SK-N-SH (cell line): ENCODE measurements around the gene P3H2. TPM values are rescaled to one million over a fixed set of nuclear protein-coding genes. Genes with fewer than 3 reads are reported as not detected.
"Not testable (repeated sequence)": the region's sequence is repeated elsewhere in the genome, so short reads cannot be mapped to it uniquely, and the experiment has no call there.

Experiments
- CTCF ChIA-PET: fragments of 300-600, 350-600 bp; formaldehyde crosslinking; extraction: SDS; loops from one replicate; lab custom pipeline; 2021; lab: Yijun Ruan, JAX
- POLR2A ChIA-PET: fragments of 350-600 bp; sonication (Branson Sonifier 250); formaldehyde crosslinking; extraction: SDS; loops from one replicate; lab custom pipeline; 2020; ENCODE audit warnings: antibody characterized with exemption, inconsistent platforms; lab: Yijun Ruan, JAX
- DNase-seq: peaks from one replicate; pipeline ENCODE4 v3.0.0; 2012
- H2AFZ ChIP-seq: fragments of 200-600 bp; sonication (generic); 2 replicates; pipeline ENCODE4 v1.8.1; 2016; ENCODE audit warnings: antibody characterized with exemption, mild to moderate bottlenecking, low read depth
- H3F3A ChIP-seq: fragments of 200-600 bp; sonication (generic); replicated peaks from 2 replicates; pipeline ENCODE3; 2016; ENCODE audit warnings: antibody characterized with exemption, mild to moderate bottlenecking; ENCODE audit not compliant: insufficient read depth
- H3K27ac ChIP-seq, 2 experiments: fragments of 200-500 bp in 1 of 2; fragments of 200-600 bp in 1 of 2; sonication (Bioruptor generic) in 1 of 2; sonication (generic), shearing (Covaris generic) in 1 of 2; 2 replicates each; pipeline versions ENCODE4 v1.5.1 to v1.6.1; 2014 to 2016; ENCODE audit warnings: low read depth in 2 of 2, inconsistent platforms in 1 of 2, low read length in 1 of 2, mild to moderate bottlenecking in 1 of 2, mixed read lengths in 1 of 2
- H3K27me3 ChIP-seq: fragments of 200-600 bp; sonication (generic), shearing (Covaris generic); 2 replicates; pipeline ENCODE4 v1.6.1; 2016; ENCODE audit warnings: mixed run types; ENCODE audit not compliant: insufficient read depth
- H3K36me3 ChIP-seq, 2 experiments: fragments of 200-500 bp in 1 of 2; fragments of 200-600 bp in 1 of 2; sonication (Bioruptor generic) in 1 of 2; sonication (generic) in 1 of 2; replicated peaks in 1 of 2; 2 replicates each; pipeline versions ENCODE3 to v1.5.1; 2014 to 2016; ENCODE audit warnings: low read length in 1 of 2, mild to moderate bottlenecking in 1 of 2; ENCODE audit not compliant: insufficient read depth in 2 of 2, control insufficient read depth in 1 of 2
- H3K4me1 ChIP-seq, 2 experiments: fragments of 200-500 bp in 1 of 2; fragments of 200-600 bp in 1 of 2; sonication (Bioruptor generic) in 1 of 2; sonication (generic), shearing (Covaris generic) in 1 of 2; 2 replicates each; pipeline versions ENCODE4 v1.5.1 to v1.6.1; 2014 to 2016; ENCODE audit warnings: low read depth in 1 of 2, low read length in 1 of 2, mixed run types in 1 of 2; ENCODE audit not compliant: insufficient read depth in 2 of 2, control insufficient read depth in 1 of 2
- H3K4me2 ChIP-seq: fragments of 200-600 bp; sonication (generic), shearing (Covaris generic); 2 replicates; pipeline ENCODE4 v1.6.1; 2017; ENCODE audit warnings: mixed run types
- H3K4me3 ChIP-seq, 2 experiments: fragments of 200-500 bp in 1 of 2; fragments of 200-600 bp in 1 of 2; sonication (Bioruptor generic) in 1 of 2; sonication (generic), shearing (Covaris generic) in 1 of 2; 2 replicates each; pipeline versions ENCODE4 v1.5.1 to v1.8.1; 2014 to 2016; ENCODE audit warnings: low read depth in 2 of 2, inconsistent platforms in 1 of 2, low read length in 1 of 2, mild to moderate bottlenecking in 1 of 2, mixed read lengths in 1 of 2, moderate library complexity in 1 of 2
- H3K79me2 ChIP-seq: fragments of 200-600 bp; sonication (generic); 2 replicates; pipeline ENCODE4 v1.8.1; 2017; ENCODE audit warnings: mild to moderate bottlenecking; ENCODE audit not compliant: insufficient read depth
- H3K9ac ChIP-seq: fragments of 200-600 bp; sonication (generic); 2 replicates; pipeline ENCODE4 v1.6.1; 2017; ENCODE audit warnings: mixed run types
- H3K9me2 ChIP-seq: fragments of 200-600 bp; sonication (generic); 2 replicates; pipeline ENCODE4 v1.6.1; 2017; ENCODE audit warnings: mixed run types
- H3K9me3 ChIP-seq: fragments of 200-600 bp; sonication (generic); 2 replicates; pipeline ENCODE4 v1.6.1; 2017; ENCODE audit warnings: mixed run types, mild to moderate bottlenecking, moderate library complexity
- H4K20me1 ChIP-seq: fragments of 200-600 bp; sonication (generic); 2 replicates; pipeline ENCODE4 v1.6.1; 2017; ENCODE audit warnings: mild to moderate bottlenecking, mixed run types; ENCODE audit not compliant: insufficient read depth
- CHD2 ChIP-seq: fragments of 150-350 bp; IDR thresholded peaks from 2 replicates; pipeline ENCODE4 v1.6.1; 2018; ENCODE audit warnings: low read length; ENCODE audit not compliant: partially characterized antibody
- ELF1 ChIP-seq: IDR thresholded peaks from 2 replicates; pipeline ENCODE4 v1.4.0; 2012
- EP300 ChIP-seq, 2 experiments: IDR thresholded peaks; 2 replicates each; pipeline versions ENCODE4 v1.4.0 to v1.6.1; 2012; ENCODE audit warnings: borderline replicate concordance in 1 of 2, low read depth in 1 of 2, low read length in 1 of 2
- EZH2phosphoT487 ChIP-seq: fragments of 200-600 bp; sonication (generic); IDR thresholded peaks from 2 replicates; pipeline ENCODE4 v1.6.1; 2017; ENCODE audit warnings: low read depth, mixed run types, mild to moderate bottlenecking, antibody characterized with exemption, moderate library complexity, borderline replicate concordance
- GATA2 ChIP-seq: sonication (generic); formaldehyde crosslinking; IDR thresholded peaks from 2 replicates; pipeline ENCODE4 v1.5.0; 2020; ENCODE audit warnings: mild to moderate bottlenecking, missing genetic modification reagents
- JUND ChIP-seq: IDR thresholded peaks from 2 replicates; pipeline ENCODE4 v1.4.0; 2012
- MXI1 ChIP-seq: IDR thresholded peaks from 2 replicates; pipeline ENCODE4 v1.6.1; 2012; ENCODE audit warnings: mild to moderate bottlenecking, low read depth, low read length, improper control_type of control experiment
- NRF1 ChIP-seq: IDR thresholded peaks from 2 replicates; pipeline ENCODE4 v1.6.1; 2012; ENCODE audit warnings: low read depth, mild to moderate bottlenecking, low read length
- POLR2AphosphoS5 ChIP-seq: IDR thresholded peaks from 2 replicates; pipeline ENCODE4 v1.6.1; 2012; ENCODE audit warnings: low read depth, low read length
- RFX5 ChIP-seq: IDR thresholded peaks from 2 replicates; pipeline ENCODE4 v1.6.1; 2012; ENCODE audit warnings: mild to moderate bottlenecking, improper control_type of control experiment, low read length
- RXRA ChIP-seq: IDR thresholded peaks from 2 replicates; pipeline ENCODE4 v1.4.0; 2012; ENCODE audit warnings: low read depth, mild to moderate bottlenecking, borderline replicate concordance
- TAF1 ChIP-seq: IDR thresholded peaks from 2 replicates; pipeline ENCODE4 v1.6.1; 2012; ENCODE audit warnings: low read depth, mild to moderate bottlenecking, low read length, moderate library complexity, borderline replicate concordance
- TEAD4 ChIP-seq: IDR thresholded peaks from 2 replicates; pipeline ENCODE4 v1.4.0; 2012; ENCODE audit warnings: mild to moderate bottlenecking, borderline replicate concordance; ENCODE audit not compliant: insufficient read depth
- WGBS: methylation state at CpG from one replicate; pipeline ENCODE4 v1.1.6; 2017; ENCODE audit warnings: low lambda C conversion rate; 5-methylcytosine and 5-hydroxymethylcytosine counted together
- polyA plus RNA-seq, 3 experiments: library from polyadenylated mRNA; depleted of rRNA; stranded (reverse); fragments of >200 nt; gene quantifications; 2 replicates each; pipeline ENCODE4 v1.2.3, GENCODE V29; 2012
- TF ChIP-seq, protein P1 (sequence below): fragments of 150-350 bp; IDR thresholded peaks from 2 replicates; pipeline ENCODE4 v1.6.1; 2017; ENCODE audit warnings: antibody characterized with exemption, low read length, low read depth, borderline replicate concordance
- TF ChIP-seq, protein P2 (sequence below): fragments of 200-600 bp; sonication (generic); IDR thresholded peaks from 2 replicates; pipeline ENCODE4 v1.6.1; 2017; ENCODE audit warnings: antibody characterized with exemption, mild to moderate bottlenecking, moderate library complexity
- TF ChIP-seq, protein P3 (sequence below): IDR thresholded peaks from 2 replicates; pipeline ENCODE4 v1.4.0; 2012; ENCODE audit warnings: low read depth, borderline replicate concordance
- TF ChIP-seq, protein P4 (sequence below): fragments of 150-350 bp; IDR thresholded peaks from 2 replicates; pipeline ENCODE4 v1.6.1; 2016; ENCODE audit warnings: mild to moderate bottlenecking, low read depth, low read length

P3H2 gene
- polyA plus RNA-seq, 1 of the 3 experiments (the other 2 are of a cell fraction), result 2.8 TPM

DNA sequence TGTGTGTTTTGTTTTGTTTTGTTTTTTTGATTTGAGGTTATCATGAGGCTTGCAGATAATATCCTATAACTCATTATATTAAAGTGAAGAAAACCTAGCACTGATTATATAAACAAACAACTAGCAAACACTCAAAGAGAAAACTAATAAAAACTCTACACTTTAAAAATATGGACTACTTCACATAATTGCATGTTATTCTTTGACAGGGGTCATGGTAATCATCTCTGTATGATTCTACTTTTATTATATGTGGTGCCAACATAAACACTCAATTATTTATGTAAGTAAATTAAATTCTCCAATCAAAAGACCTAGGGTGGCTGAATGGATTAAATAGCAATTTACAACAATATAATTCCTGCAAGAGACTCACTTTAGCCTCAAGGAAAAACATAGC lies 44.6 kb upstream of the P3H2 start:
- Histone ChIP-seq H4K20me1 (no peaks in the 10 kb centered on the region), H3K4me3 (no peak overlapping the region), H3K9ac (no peak overlapping the region), H3F3A (no peaks in the 10 kb centered on the region), H3K79me2 (no peaks in the 10 kb centered on the region), H3K4me1 (no peaks in the 10 kb centered on the region), H3K9me3 (no peaks in the 10 kb centered on the region), H3K27ac (no peak overlapping the region), H3K4me2 (no peak overlapping the region), H2AFZ (no peak overlapping the region)
- no peak for DNase-seq
- TF ChIP-seq MXI1 (no peak), ELF1 (no peak), TAF1 (no peak), TEAD4 (no peak), GATA2 (CRISPR knock-in tag) (no peak), NRF1 (no peak)
- TF ChIP-seq, protein P1, sequence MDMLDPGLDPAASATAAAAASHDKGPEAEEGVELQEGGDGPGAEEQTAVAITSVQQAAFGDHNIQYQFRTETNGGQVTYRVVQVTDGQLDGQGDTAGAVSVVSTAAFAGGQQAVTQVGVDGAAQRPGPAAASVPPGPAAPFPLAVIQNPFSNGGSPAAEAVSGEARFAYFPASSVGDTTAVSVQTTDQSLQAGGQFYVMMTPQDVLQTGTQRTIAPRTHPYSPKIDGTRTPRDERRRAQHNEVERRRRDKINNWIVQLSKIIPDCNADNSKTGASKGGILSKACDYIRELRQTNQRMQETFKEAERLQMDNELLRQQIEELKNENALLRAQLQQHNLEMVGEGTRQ, result no peak
- TF ChIP-seq, all 33 proteins: peak for 0
- Histone ChIP-seq H3K27me3 (0 out of 2 replicates have a peak, but pooled peaks cover 3% of the 10 kb centered on the region), H3K36me3 (no peaks in the 10 kb centered on the region), H3K9me2 (no peaks in the 10 kb centered on the region)
- CTCF ChIA-PET, result no interaction called here
- POLR2A ChIA-PET, result no interaction called here

DNA sequence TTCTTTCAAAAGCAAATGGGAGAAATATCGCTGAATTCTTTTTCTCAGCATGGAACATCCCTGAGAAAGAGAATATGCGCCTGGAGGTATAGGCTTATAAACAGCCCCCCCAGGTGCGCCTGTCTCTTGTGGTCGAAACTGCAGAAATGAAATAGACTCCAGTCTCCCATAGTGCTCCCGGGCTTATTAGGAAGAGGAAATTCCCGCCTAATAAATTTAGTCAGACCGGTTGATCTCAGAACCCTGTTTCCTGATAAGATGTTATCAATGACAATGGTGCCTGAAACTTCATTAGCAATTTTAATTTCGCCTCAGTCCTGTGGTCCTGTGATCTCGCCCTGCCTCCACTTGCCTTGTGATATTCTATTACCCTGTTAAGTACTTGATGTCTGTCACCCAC lies 41.3 kb upstream of the P3H2 start:
- H2AFZ ChIP-seq, CTCF ChIA-PET, H3K79me2 ChIP-seq, H3K4me3 ChIP-seq, H3K4me1 ChIP-seq, H3K9me2 ChIP-seq, POLR2A ChIA-PET, H3K9ac ChIP-seq, H3K27me3 ChIP-seq, H3K27ac ChIP-seq, H3K36me3 ChIP-seq, H3K9me3 ChIP-seq, H3K4me2 ChIP-seq, DNase-seq, H4K20me1 ChIP-seq, H3F3A ChIP-seq: not testable (repeated sequence)
- 48% methylated on average over 8 of the region's 9 CpGs for WGBS

DNA sequence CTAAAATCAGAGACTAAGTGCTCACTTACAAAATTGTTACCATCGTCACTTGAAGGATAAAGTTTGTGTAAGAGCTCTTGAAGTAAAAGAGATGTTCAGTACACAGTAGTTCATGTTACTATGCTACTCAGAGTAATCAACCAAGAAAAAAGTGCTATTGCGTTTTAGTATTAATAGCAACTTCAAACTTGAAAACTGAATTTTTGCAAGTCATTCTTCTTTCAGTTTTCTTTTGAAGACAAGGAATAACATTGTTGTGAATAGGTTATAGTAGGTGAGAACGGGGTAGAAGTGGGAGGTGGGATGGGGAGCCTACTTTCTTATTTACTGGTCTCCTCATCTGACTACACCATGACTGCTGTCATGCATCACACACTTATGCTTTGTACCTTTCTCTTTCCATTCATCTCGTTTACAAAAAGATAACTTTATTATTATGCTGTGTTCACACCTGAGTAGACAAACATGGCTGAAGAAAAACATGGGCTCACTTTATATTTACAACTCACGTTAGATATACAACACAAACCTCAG lies 39.3 kb upstream of the P3H2 start:
- DNase-seq, result no peak
- ChIA-PET POLR2A (no interaction called here), CTCF (no interaction called here)
- no peak overlapping the region for H3K4me2 ChIP-seq
- WGBS, result 37% methylated on average over 5 of the region's 5 CpGs
- no peak overlapping the region for H3K4me3 ChIP-seq
- no peaks in the 10 kb centered on the region for H3F3A ChIP-seq
- no peaks in the 10 kb centered on the region for H3K79me2 ChIP-seq
- no peak overlapping the region for H3K9ac ChIP-seq
- no peaks in the 10 kb centered on the region for H3K4me1 ChIP-seq
- no peak overlapping the region for H3K27ac ChIP-seq
- no peaks in the 10 kb centered on the region for H3K9me3 ChIP-seq
- H3K9me2 ChIP-seq, result no peaks in the 10 kb centered on the region
- H2AFZ ChIP-seq, result no peak overlapping the region
- no peaks in the 10 kb centered on the region for H3K36me3 ChIP-seq
- no peaks in the 10 kb centered on the region for H4K20me1 ChIP-seq
- H3K27me3 ChIP-seq, result no peaks in the 10 kb centered on the region
- TF ChIP-seq EZH2phosphoT487 (no peak), CHD2 (no peak), ELF1 (no peak), JUND (no peak), NRF1 (no peak), TEAD4 (no peak), MXI1 (no peak), EP300 (IDR thresholded peaks at IDR 0.05; ENCODE audit: borderline replicate concordance in 1 of 2, low read depth in 1 of 2, low read length in 1 of 2) (no peak), RFX5 (no peak), RXRA (no peak), POLR2AphosphoS5 (no peak)
- TF ChIP-seq, protein P2, sequence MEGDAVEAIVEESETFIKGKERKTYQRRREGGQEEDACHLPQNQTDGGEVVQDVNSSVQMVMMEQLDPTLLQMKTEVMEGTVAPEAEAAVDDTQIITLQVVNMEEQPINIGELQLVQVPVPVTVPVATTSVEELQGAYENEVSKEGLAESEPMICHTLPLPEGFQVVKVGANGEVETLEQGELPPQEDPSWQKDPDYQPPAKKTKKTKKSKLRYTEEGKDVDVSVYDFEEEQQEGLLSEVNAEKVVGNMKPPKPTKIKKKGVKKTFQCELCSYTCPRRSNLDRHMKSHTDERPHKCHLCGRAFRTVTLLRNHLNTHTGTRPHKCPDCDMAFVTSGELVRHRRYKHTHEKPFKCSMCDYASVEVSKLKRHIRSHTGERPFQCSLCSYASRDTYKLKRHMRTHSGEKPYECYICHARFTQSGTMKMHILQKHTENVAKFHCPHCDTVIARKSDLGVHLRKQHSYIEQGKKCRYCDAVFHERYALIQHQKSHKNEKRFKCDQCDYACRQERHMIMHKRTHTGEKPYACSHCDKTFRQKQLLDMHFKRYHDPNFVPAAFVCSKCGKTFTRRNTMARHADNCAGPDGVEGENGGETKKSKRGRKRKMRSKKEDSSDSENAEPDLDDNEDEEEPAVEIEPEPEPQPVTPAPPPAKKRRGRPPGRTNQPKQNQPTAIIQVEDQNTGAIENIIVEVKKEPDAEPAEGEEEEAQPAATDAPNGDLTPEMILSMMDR, result no peak
- TF ChIP-seq, protein P3, sequence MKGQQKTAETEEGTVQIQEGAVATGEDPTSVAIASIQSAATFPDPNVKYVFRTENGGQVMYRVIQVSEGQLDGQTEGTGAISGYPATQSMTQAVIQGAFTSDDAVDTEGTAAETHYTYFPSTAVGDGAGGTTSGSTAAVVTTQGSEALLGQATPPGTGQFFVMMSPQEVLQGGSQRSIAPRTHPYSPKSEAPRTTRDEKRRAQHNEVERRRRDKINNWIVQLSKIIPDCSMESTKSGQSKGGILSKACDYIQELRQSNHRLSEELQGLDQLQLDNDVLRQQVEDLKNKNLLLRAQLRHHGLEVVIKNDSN, result no peak
- TF ChIP-seq, protein P4, sequence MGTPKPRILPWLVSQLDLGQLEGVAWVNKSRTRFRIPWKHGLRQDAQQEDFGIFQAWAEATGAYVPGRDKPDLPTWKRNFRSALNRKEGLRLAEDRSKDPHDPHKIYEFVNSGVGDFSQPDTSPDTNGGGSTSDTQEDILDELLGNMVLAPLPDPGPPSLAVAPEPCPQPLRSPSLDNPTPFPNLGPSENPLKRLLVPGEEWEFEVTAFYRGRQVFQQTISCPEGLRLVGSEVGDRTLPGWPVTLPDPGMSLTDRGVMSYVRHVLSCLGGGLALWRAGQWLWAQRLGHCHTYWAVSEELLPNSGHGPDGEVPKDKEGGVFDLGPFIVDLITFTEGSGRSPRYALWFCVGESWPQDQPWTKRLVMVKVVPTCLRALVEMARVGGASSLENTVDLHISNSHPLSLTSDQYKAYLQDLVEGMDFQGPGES, result no peak
